ENCODE measurements around the gene MB. TPM values are rescaled to one million over a fixed set of nuclear protein-coding genes. Genes with fewer than 3 reads are reported as not detected.
"Not testable (repeated sequence)": the region's sequence is repeated elsewhere in the genome, so short reads cannot be mapped to it uniquely, and the experiment has no call there.

MB gene
- total RNA-seq, 1 donor from 2014 or later, result not detected

- H3K4me3 ChIP-seq (ENCODE audit: low read depth, low read length), result no peak overlapping the region
- no peak for TF ChIP-seq CTCF (conservative IDR thresholded peaks at IDR 0.05; ENCODE audit: low read depth, low read length)
- DNase-seq (ENCODE audit: low read depth), result no peak
Measured at GRCh38 chr22:35624547-35624946, 7.4 kb upstream of the MB start.

- not testable (repeated sequence) for H3K4me3 ChIP-seq (ENCODE audit: low read depth, low read length); DNase-seq (ENCODE audit: low read depth)
Measured at GRCh38 chr22:35623885-35624284, 6.8 kb upstream of the MB start.

- DNase-seq (ENCODE audit: low read depth), result no peak
- H3K4me3 ChIP-seq (ENCODE audit: low read depth, low read length), result no peak overlapping the region
- no peak for TF ChIP-seq CTCF (conservative IDR thresholded peaks at IDR 0.05; ENCODE audit: low read depth, low read length)
Measured at GRCh38 chr22:35622191-35622913, 5.2 kb upstream of the MB start.

- no peak for DNase-seq (ENCODE audit: low read depth)
- no peak overlapping the region for H3K4me3 ChIP-seq (ENCODE audit: low read depth, low read length)
- TF ChIP-seq CTCF (conservative IDR thresholded peaks at IDR 0.05; ENCODE audit: low read depth, low read length), result no peak
Measured at GRCh38 chr22:35621451-35621850, 4.3 kb upstream of the MB start.

GRCh38 chr22:35620624-35621251 is 3.6 kb upstream of the MB start:
- no peak for TF ChIP-seq CTCF (conservative IDR thresholded peaks at IDR 0.05; ENCODE audit: low read depth, low read length)
- DNase-seq (ENCODE audit: low read depth), result no peak
- H3K4me3 ChIP-seq (ENCODE audit: low read depth, low read length), result no peak overlapping the region

- no peak for TF ChIP-seq CTCF (conservative IDR thresholded peaks at IDR 0.05; ENCODE audit: low read depth, low read length)
- no peak for DNase-seq (ENCODE audit: low read depth)
- H3K4me3 ChIP-seq (ENCODE audit: low read depth, low read length), result no peak overlapping the region
Measured at GRCh38 chr22:35619336-35620094, 2.4 kb upstream of the MB start.

GRCh38 chr22:35618427-35619223 is 1.5 kb upstream of the MB start:
- DNase-seq (ENCODE audit: low read depth), result no peak
- no peak for TF ChIP-seq CTCF (conservative IDR thresholded peaks at IDR 0.05; ENCODE audit: low read depth, low read length)
- H3K4me3 ChIP-seq (ENCODE audit: low read depth, low read length), result no peak overlapping the region
